Fibroblast of gingiva (primary cell): Measurements from ENCODE around the gene ZBP1.
"Not testable (repeated sequence)": the region's sequence is repeated elsewhere in the genome, so short reads cannot be mapped to it uniquely, and the experiment has no call there.

ENCODE experiments used
- DNase-seq: peaks from one replicate; pipeline ENCODE4 v3.0.0-alpha.2; 2011; ENCODE audit warnings: low read depth

Gene ZBP1

DNA sequence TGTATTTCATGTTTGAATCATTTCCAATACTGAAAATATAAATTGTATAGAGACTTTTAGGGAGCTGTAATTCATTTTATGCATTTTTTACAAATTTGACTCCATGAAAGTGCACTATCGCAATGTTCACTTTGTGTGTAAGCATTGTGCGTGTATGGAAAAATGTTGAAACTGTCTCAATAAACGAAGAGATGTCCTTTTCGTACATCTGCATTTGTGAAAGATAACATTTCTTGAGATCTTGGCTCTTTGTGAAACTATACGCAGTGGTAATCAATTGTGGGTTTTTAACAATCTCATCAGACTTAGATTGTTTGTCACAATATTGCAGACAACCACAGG lies 18.6 kb upstream of the ZBP1 start:
- no peak for DNase-seq

DNA sequence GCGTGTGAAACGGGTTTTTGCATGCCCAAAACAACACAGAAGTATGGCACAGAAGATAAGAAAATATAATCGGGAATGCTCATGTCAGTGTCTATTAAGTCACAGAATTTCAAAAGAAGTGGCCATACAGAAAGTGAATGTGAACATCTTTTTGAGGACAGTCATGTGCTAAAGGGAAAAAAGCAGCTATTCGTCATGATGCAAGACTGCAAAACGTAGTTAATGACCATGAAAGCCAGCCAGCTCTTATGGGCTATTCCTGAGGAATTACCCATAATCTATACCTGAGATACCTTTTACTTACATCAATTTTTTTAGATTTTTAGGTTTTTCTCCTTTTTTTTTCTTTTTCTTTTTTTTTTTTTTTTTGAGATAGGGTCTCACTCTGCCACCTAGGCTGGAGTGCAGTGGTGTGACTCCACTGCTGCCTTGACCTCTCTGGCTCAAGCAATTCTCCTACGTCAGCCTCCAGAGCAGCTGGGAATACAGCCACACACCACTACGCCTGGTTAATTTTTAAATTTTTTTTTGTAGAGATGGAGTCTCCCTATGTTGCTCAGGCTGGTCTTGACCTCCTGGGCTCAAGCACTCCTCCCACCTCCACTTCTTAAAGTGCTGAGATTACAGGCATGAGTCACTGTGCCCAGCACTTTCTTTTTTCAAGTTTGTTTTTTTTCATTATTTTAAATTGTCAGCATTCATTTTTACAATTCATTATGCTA lies 18.1 kb upstream of the ZBP1 start:
- no peak for DNase-seq

GRCh38 chr20:57633945-57634491 lies 13.8 kb upstream of the ZBP1 start:
- no peak for DNase-seq

GRCh38 chr20:57632286-57632685 lies 12.1 kb upstream of the ZBP1 start:
- DNase-seq = no peak

DNA sequence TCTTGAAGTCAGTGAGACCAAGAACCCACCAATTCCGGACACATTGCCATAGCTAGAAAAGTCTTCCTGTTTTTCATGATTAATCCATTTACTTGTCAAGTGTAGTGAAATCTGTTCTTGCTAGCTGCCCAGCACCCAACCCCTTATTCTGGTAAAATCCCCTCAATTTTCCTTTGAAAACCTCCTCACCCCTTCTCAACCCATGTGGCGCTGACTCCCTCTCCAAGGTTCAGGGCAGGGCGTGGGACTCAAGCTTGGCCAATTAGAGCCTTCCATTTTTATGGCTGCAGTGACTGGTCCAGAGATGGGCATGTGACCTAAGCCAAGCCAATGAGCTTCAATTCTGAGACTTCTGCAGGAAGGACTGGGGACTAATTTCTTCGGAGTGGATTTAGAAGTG lies 9.8 kb upstream of the ZBP1 start:
- no peak for DNase-seq

- not testable (repeated sequence) for DNase-seq
Observed at GRCh38 chr20:57629491-57629901, 9.3 kb upstream of the ZBP1 start.

GRCh38 chr20:57628962-57629308 lies 8.7 kb upstream of the ZBP1 start:
- DNase-seq = not testable (repeated sequence)

DNA sequence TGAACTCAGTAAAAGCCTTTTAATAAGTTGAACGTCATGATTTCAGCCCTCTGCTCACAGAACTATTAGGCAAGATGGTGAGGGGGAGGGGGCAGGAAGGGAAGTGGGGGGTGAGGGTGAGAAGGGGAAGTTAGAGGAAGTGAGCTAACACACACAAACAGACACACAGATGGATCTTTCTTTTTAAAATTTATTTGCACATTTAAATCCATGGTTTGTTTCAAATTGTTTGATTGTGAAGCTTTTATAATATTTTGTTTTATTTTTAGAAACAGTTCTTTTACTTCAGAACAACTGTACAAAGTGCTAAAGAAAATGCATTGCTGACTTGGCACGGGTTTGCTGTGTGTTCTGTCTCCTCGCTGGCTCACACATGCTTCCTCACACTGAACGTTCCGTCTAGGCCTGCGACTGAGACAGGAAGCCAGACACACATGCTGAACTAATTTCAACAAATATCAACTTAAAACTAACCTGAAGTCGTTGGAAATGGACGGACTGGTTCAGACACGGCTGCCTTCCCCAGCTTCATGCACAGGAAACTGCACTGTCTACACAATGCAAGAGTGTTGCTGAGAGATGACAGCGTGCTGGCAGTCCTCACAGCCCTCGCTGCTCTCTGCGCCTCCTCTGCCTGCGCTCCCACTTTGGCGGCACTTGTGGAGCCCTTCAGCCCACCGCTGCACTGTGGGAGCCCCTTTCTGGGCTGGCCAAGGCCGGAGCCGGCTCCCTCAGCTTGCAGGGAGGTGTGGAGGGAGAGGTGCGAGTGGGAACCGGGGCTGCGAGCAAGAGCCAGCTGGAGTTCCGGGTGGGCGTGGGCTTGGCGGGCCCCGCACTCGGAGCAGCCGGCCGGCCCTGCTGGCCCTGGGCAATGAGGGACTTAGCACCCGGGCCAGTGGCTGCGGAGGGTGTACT lies 8.1 kb upstream of the ZBP1 start:
- peak; percentile 52 for DNase-seq

GRCh38 chr20:57627339-57627738 lies 7.1 kb upstream of the ZBP1 start:
- DNase-seq = no peak

GRCh38 chr20:57625978-57626377 lies 5.8 kb upstream of the ZBP1 start:
- no peak for DNase-seq

- DNase-seq = no peak
Observed at GRCh38 chr20:57625181-57625958, 5.1 kb upstream of the ZBP1 start.

GRCh38 chr20:57624124-57624523 lies 3.9 kb upstream of the ZBP1 start:
- no peak for DNase-seq

GRCh38 chr20:57622579-57623381 lies 2.6 kb upstream of the ZBP1 start:
- DNase-seq = no peak

- DNase-seq = no peak
Observed at GRCh38 chr20:57622201-57622570, 2.0 kb upstream of the ZBP1 start.

DNA sequence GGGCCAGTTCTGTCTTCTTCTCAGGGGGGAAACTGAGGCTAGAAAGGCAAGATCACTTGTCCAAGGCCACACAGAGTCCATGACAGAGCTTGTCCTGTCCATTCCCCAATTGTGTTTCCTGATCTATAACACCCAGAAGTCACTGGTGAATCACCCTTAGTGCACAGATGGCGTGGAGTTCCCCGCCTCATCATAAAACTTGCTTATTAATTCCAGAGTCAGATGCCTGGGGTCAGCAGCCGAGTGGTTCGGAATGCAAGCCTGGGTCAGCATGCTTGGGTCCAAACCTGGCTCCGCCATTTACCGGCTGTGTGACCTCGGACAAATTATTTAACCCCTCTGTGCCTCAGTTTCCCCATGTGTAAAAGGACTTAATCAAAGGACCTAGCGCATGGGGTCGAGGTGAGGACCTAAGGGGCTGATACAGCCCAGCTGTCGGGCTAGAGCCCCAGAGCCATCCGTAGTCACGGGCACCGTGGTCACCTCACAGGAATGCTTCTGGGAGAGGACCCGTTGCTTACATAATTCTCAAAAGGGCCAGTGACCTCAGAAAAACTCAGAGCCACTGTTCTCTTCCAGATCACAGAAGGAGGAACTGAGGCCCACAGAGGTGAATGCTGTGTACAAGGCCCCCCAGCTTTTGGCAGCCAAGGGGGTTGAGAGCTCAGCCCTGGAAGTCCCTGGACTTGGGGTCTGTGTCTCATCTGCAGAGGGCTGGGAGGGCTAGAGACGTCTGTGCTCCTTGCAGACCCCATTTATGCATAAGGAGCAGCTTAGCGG lies 1.4 kb upstream of the ZBP1 start:
- DNase-seq = no peak

GRCh38 chr20:57620999-57621398 lies 773 bp upstream of the ZBP1 start:
- DNase-seq = no peak

GRCh38 chr20:57619051-57619831 lies 985 bp downstream of the ZBP1 start:
- DNase-seq = no peak

GRCh38 chr20:57618764-57619050 lies 1.5 kb downstream of the ZBP1 start:
- DNase-seq = no peak

GRCh38 chr20:57618091-57618763 lies 2.0 kb downstream of the ZBP1 start:
- DNase-seq = no peak
